HepG2 (cell line): ENCODE data around the gene MMS19. TPM values are rescaled to one million over a fixed set of nuclear protein-coding genes. Genes with fewer than 3 reads are reported as not detected.

Source experiments
- ATF7-NPFF ChIP-seq: sonication (generic); formaldehyde crosslinking; IDR thresholded peaks from 2 replicates; pipeline ENCODE4 v1.8.1; 2023; ENCODE audit warnings: mild to moderate bottlenecking, low read depth, missing genetic modification reagents, moderate library complexity
- CBX2 ChIP-seq, 2 experiments: fragments of 200-600 bp in 1 of 2; sonication (generic); formaldehyde crosslinking in 1 of 2; IDR thresholded peaks; 2 replicates each; pipeline versions ENCODE4 v1.7.0 to v1.8.1; 2018 to 2022; ENCODE audit warnings: low read depth in 2 of 2, low read length in 1 of 2, mild to moderate bottlenecking in 1 of 2, missing genetic modification reagents in 1 of 2
- CENPBD1 ChIP-seq: sonication (generic); formaldehyde crosslinking; IDR thresholded peaks from 2 replicates; pipeline ENCODE4 v1.8.0; 2022; ENCODE audit warnings: missing genetic modification reagents, low read depth, mild to moderate bottlenecking, borderline replicate concordance
- ETS1 ChIP-seq: sonication (generic); formaldehyde crosslinking; IDR thresholded peaks from 2 replicates; pipeline ENCODE4 v1.4.0; 2020; ENCODE audit warnings: missing genetic modification reagents
- GATAD2A ChIP-seq: IDR thresholded peaks from 2 replicates; pipeline ENCODE4 v1.6.1; 2016
- HES4 ChIP-seq: sonication (generic); formaldehyde crosslinking; IDR thresholded peaks from 2 replicates; pipeline ENCODE4 v1.9.0; 2021; ENCODE audit warnings: mild to moderate bottlenecking, missing genetic modification reagents, borderline replicate concordance
- HOXA9 ChIP-seq: sonication (generic); formaldehyde crosslinking; IDR thresholded peaks from 2 replicates; pipeline ENCODE4 v1.8.1; 2022; ENCODE audit warnings: missing genetic modification reagents, mild to moderate bottlenecking, moderate library complexity, borderline replicate concordance
- MED1 ChIP-seq: sonication (generic); formaldehyde crosslinking; IDR thresholded peaks from 2 replicates; pipeline ENCODE4 v1.4.0; 2020; ENCODE audit warnings: missing genetic modification reagents
- NCOR1 ChIP-seq: fragments of 200-600 bp; sonication (generic); IDR thresholded peaks from 2 replicates; pipeline ENCODE4 v1.7.0; 2017; ENCODE audit warnings: antibody characterized with exemption, low read length, borderline replicate concordance
- NR2C2 ChIP-seq: sonication (generic); formaldehyde crosslinking; IDR thresholded peaks from 2 replicates; pipeline ENCODE4 v1.4.0; 2020; ENCODE audit warnings: missing genetic modification reagents, mild to moderate bottlenecking, moderate library complexity, borderline replicate concordance
- PAX8 ChIP-seq: sonication (generic); formaldehyde crosslinking; IDR thresholded peaks from 2 replicates; pipeline ENCODE4 v1.8.0; 2022; ENCODE audit warnings: mild to moderate bottlenecking, missing genetic modification reagents, borderline replicate concordance
- UBTF ChIP-seq: sonication (generic); formaldehyde crosslinking; IDR thresholded peaks from 2 replicates; pipeline ENCODE4 v1.4.0; 2020; ENCODE audit warnings: mild to moderate bottlenecking, missing genetic modification reagents
- WIZ ChIP-seq: sonication (generic); formaldehyde crosslinking; IDR thresholded peaks from 2 replicates; pipeline ENCODE4 v1.5.1; 2020; ENCODE audit warnings: mild to moderate bottlenecking, missing genetic modification reagents
- ZBTB3 ChIP-seq: sonication (generic); formaldehyde crosslinking; IDR thresholded peaks from 2 replicates; pipeline ENCODE4 v1.4.0; 2020; ENCODE audit warnings: low read depth, mild to moderate bottlenecking, moderate library complexity, missing genetic modification reagents, borderline replicate concordance
- ZBTB42 ChIP-seq: sonication (generic); formaldehyde crosslinking; IDR thresholded peaks from 2 replicates; pipeline ENCODE4 v1.5.0; 2020; ENCODE audit warnings: mild to moderate bottlenecking, missing genetic modification reagents
- ZNF235 ChIP-seq: sonication (generic); formaldehyde crosslinking; IDR thresholded peaks from 2 replicates; pipeline ENCODE4 v1.8.1; 2023; ENCODE audit warnings: mild to moderate bottlenecking, missing genetic modification reagents, borderline replicate concordance
- ZNF441 ChIP-seq: sonication (generic); formaldehyde crosslinking; IDR thresholded peaks from 2 replicates; pipeline ENCODE4 v1.7.0; 2021; ENCODE audit warnings: missing genetic modification reagents, borderline replicate concordance
- ZNF710 ChIP-seq: sonication (generic); formaldehyde crosslinking; IDR thresholded peaks from 2 replicates; pipeline ENCODE4 v1.5.0; 2020; ENCODE audit warnings: mild to moderate bottlenecking, missing genetic modification reagents, borderline replicate concordance
- ZNF784 ChIP-seq: sonication (generic); formaldehyde crosslinking; IDR thresholded peaks from 2 replicates; pipeline ENCODE4 v1.5.1; 2020; ENCODE audit warnings: missing genetic modification reagents, mild to moderate bottlenecking, borderline replicate concordance
- polyA plus RNA-seq, 8 experiments: library from polyadenylated mRNA; depleted of rRNA in 3 of 8; stranded (reverse) in 7 of 8; unstranded in 1 of 8; fragments of >200 nt; fragmentation: Illumina TruSeq in 4 of 8; extraction: Trizol in 4 of 8; gene quantifications; 2 replicates each; pipeline versions ENCODE4 v1.2.1 to v1.2.3, GENCODE V29; 2011 to 2016; ENCODE audit warnings: low read depth in 4 of 8, missing spikeins in 1 of 8, mixed read lengths in 1 of 8; ENCODE audit not compliant: insufficient read depth in 1 of 8
- total RNA-seq, 5 experiments: library from RNA; depleted of rRNA; stranded (reverse); fragments of >200 nt; fragmentation: Illumina TruSeq; extraction: Trizol; gene quantifications; 2 replicates each; pipeline ENCODE4 v1.2.3, GENCODE V29; 2016; ENCODE audit warnings: low read depth in 1 of 5

The MMS19 gene
- total and polyA plus RNA-seq, 2 of the 13 experiments (the other 11 are each of a cell fraction or from before 2014, with no cell fraction given): 76.4 to 107 TPM

- TF ChIP-seq ZNF710 (no peak), UBTF (peak; percentile 70), GATAD2A (no peak), ZNF235 (CRISPR knock-in tag) (0 out of 2 replicates have a peak, but pooled peaks have one; percentile 27), NR2C2 (CRISPR knock-in tag) (no peak; the same call in 1 of the 2 replicates), CENPBD1 (no peak), CBX2 (IDR thresholded peaks at IDR 0.05; ENCODE audit: low read depth, low read length) (no peak), CBX2 (CRISPR knock-in tag; IDR thresholded peaks at IDR 0.05; ENCODE audit: low read depth) (0 out of 2 replicates have a peak, but pooled peaks have one; percentile 45), MED1 (no peak), HOXA9 (CRISPR knock-in tag) (no peak), ZNF441 (CRISPR knock-in tag) (no peak), WIZ (no peak), ETS1 (CRISPR knock-in tag) (no peak; the same call in 1 of the 2 replicates), ZNF784 (no peak), ATF7-NPFF (CRISPR knock-in tag) (0 out of 2 replicates have a peak, but pooled peaks have one; percentile 39), ZBTB42 (no peak), HES4 (CRISPR knock-in tag) (peak; percentile 51; the same call in 1 of the 2 replicates), NCOR1 (0 out of 2 replicates have a peak, but pooled peaks have one; percentile 3), ZBTB3 (no peak), PAX8 (no peak)
Measured at GRCh38 chr10:97498841-97499560, 779 bp upstream of the MMS19 start, which contains the start of gene UBTD1 (continued).
